A549 treated with GW870086 at 1 μM for 4 hours (cell line): ENCODE results near the gene RDH12. TPM values are rescaled to one million over a fixed set of nuclear protein-coding genes. Genes with fewer than 3 reads are reported as not detected.

Source experiments
- total RNA-seq: library from RNA; stranded (reverse); fragments of 200-300 nt; extraction: Qiagen RNA extraction; gene quantifications from 5 replicates; pipeline ENCODE4 v1.2.3, GENCODE V29; 2022; ENCODE audit warnings: low read depth

Gene RDH12
- not detected in 5 replicates for total RNA-seq

GRCh38 chr14:67701492-67701891 lies at the start of gene RDH12:
TSS of gene RDH12 (plus strand) at chr14:67701886. CDS start at chr14:67722643, 20,757 bp downstream.

GRCh38 chr14:67674480-67675218 lies 27.0 kb upstream of the RDH12 start, which contains the start of gene VTI1B:
TSS of gene VTI1B (minus strand) at chr14:67674632. CDS start at chr14:67674489, 143 bp downstream.

GRCh38 chr14:67695394-67695949 lies 6.2 kb upstream of the RDH12 start, which contains the start of gene RDH11:
TSS of gene RDH11 (minus strand) at chr14:67695764. CDS start at chr14:67695703, 61 bp downstream.

Other genes with a start within 250 kb of the RDH12 start
- 0.09 to 0.50 TPM (median 0.21 TPM) in 5 replicates for gene TMEM229B, start 213.2 kb upstream of the RDH12 start, total RNA-seq
- 2.5 to 4.1 TPM (median 3.0 TPM) in 5 replicates for gene PLEKHH1, start 168.6 kb upstream of the RDH12 start, total RNA-seq
- gene PIGH, start 101.6 kb upstream of the RDH12 start, total RNA-seq = 16.2 to 22.9 TPM (median 20.3 TPM) in 5 replicates
- gene ARG2, start 82.0 kb upstream of the RDH12 start, total RNA-seq = 1.6 to 2.2 TPM (median 2.1 TPM) in 5 replicates
- gene VTI1B, start 27.3 kb upstream of the RDH12 start, total RNA-seq = 78.7 to 100 TPM (median 88.9 TPM) in 5 replicates
- gene RDH11, start 6.1 kb upstream of the RDH12 start, total RNA-seq = 55.6 to 63.7 TPM (median 61.9 TPM) in 5 replicates
- 4.4 to 6.4 TPM (median 5.5 TPM) in 5 replicates for gene ZFYVE26, start 114.7 kb downstream of the RDH12 start, total RNA-seq
- 3.5 to 5.4 TPM (median 4.3 TPM) in 5 replicates for gene RAD51B, start 117.9 kb downstream of the RDH12 start, total RNA-seq